ENCODE data around the gene HCAR1. TPM values are rescaled to one million over a fixed set of nuclear protein-coding genes. Genes with fewer than 3 reads are reported as not detected.
"Not testable (repeated sequence)": the region's sequence is repeated elsewhere in the genome, so short reads cannot be mapped to it uniquely, and the experiment has no call there.

HCAR1 gene
- total RNA-seq, 1 donor from 2014 or later: 0.52 TPM

- no peaks in the 10 kb centered on the region for H3K36me3 ChIP-seq (ENCODE audit: control insufficient read depth in 3 of 3, insufficient read depth in 3 of 3, low read length in 3 of 3)
- H3K9me3 ChIP-seq (ENCODE audit: control insufficient read depth in 3 of 3, low read length in 3 of 3): no peaks in the 10 kb centered on the region
- no peak overlapping the region for H3K4me3 ChIP-seq (ENCODE audit: low read length in 3 of 3)
- no peak overlapping the region for H3K27ac ChIP-seq (ENCODE audit: low read depth, low read length)
- H3K4me1 ChIP-seq (ENCODE audit: control insufficient read depth in 3 of 3, insufficient read depth in 3 of 3, low read length in 3 of 3): no peaks in the 10 kb centered on the region
- H3K27me3 ChIP-seq (ENCODE audit: control insufficient read depth in 3 of 3, insufficient read depth in 3 of 3, low read length in 3 of 3): peaks cover 0 to 3% (median 0%) of the 10 kb centered on the region in 3 donors
- H3K9ac ChIP-seq (ENCODE audit: low read depth in 1 of 3, low read length in 3 of 3): no peak overlapping the region
These were observed 8.3 kb downstream of the HCAR1 start for GRCh38 chr12:122722387-122722786.

DNA sequence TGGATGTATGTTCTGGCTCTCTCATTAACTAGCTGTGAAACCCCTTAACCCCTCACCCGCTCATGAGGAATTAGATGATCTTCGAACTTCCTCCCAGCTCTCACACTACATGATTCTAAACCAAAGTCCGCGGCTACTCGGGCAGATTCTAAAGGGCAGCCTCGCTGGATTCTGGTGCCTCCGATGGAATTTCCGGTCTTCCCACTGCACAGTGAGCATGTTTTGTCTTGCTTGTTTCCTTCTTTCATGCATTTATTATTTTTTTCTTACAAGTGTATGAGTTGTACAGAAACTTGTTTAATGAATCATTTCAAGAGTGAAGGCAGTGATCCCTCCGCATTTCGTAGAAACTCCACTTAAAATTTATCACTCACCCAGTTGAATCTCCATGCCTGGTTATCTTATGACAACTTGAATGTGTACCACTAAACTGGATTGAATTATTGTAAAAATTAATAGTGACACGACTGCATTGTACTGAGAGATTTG is 9.5 kb downstream of the HCAR1 start:
- no peak overlapping the region for H3K27ac ChIP-seq (ENCODE audit: low read depth, low read length)
- no peaks in the 10 kb centered on the region for H3K36me3 ChIP-seq (ENCODE audit: control insufficient read depth in 3 of 3, insufficient read depth in 3 of 3, low read length in 3 of 3)
- no peaks in the 10 kb centered on the region for H3K9me3 ChIP-seq (ENCODE audit: control insufficient read depth in 3 of 3, low read length in 3 of 3)
- no peak overlapping the region for H3K9ac ChIP-seq (ENCODE audit: low read depth in 1 of 3, low read length in 3 of 3)
- H3K4me3 ChIP-seq (ENCODE audit: low read length in 3 of 3): no peak overlapping the region
- no peaks in the 10 kb centered on the region for H3K4me1 ChIP-seq (ENCODE audit: control insufficient read depth in 3 of 3, insufficient read depth in 3 of 3, low read length in 3 of 3)
- peaks cover 0 to 3% (median 3%) of the 10 kb centered on the region in 3 donors for H3K27me3 ChIP-seq (ENCODE audit: control insufficient read depth in 3 of 3, insufficient read depth in 3 of 3, low read length in 3 of 3)

DNA sequence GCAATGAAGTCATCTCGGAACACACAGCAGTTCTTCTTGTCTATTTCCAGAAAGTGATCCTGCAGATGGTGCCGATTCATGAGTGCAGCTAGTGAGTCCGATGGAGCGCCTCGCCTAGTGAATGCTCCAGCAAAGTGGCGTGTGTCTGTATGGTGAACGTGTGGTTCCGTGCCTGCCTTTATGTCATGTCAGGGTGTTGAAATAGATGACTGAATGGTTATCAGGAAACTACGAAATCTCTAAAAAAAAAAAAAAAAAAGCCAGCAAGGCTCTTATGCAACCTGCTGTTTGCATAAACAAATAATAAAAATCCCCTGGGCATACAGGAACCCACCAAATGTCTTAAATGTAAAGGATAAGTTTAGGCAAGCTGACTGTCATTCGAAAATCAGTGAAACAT is 14.0 kb downstream of the HCAR1 start, which contains the start of gene HCAR3:
HCAR3 (minus strand) TSS at position 154 of the 400 bp plus-strand sequence; CDS start at position 80, 74 bp downstream.
- H3K9ac ChIP-seq (ENCODE audit: low read depth in 1 of 3, low read length in 3 of 3); H3K27ac ChIP-seq (ENCODE audit: low read depth, low read length); H3K4me3 ChIP-seq (ENCODE audit: low read length in 3 of 3): not testable (repeated sequence)

DNA sequence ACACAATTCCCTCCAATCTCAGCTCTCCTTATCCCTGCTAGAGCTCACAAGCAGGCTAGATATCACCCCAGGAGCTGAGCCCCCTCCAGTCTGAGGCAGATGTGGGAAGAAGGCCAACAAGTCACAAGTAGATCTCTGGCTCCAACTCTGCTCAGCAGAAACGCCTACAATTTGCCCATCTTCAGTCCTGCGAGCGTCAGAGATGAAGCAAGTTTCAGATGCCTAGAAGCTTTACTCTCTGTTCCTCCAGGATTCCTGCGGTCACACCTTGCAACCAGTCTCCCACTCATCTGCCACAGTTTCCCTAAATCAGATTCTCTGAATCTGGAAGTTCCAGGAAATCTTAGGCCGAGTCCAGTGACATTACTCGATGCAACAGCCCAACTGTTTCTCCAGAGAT is 15.4 kb downstream of the HCAR1 start:
- not testable (repeated sequence) for H3K9me3 ChIP-seq (ENCODE audit: control insufficient read depth in 3 of 3, low read length in 3 of 3); H3K4me1 ChIP-seq (ENCODE audit: control insufficient read depth in 3 of 3, insufficient read depth in 3 of 3, low read length in 3 of 3); H3K9ac ChIP-seq (ENCODE audit: low read depth in 1 of 3, low read length in 3 of 3); H3K27me3 ChIP-seq (ENCODE audit: control insufficient read depth in 3 of 3, insufficient read depth in 3 of 3, low read length in 3 of 3); H3K27ac ChIP-seq (ENCODE audit: low read depth, low read length); H3K36me3 ChIP-seq (ENCODE audit: control insufficient read depth in 3 of 3, insufficient read depth in 3 of 3, low read length in 3 of 3); H3K4me3 ChIP-seq (ENCODE audit: low read length in 3 of 3)

More for the DNA sequence above, 14.0 kb downstream of the HCAR1 start, which contains the start of gene HCAR3:
- not testable (repeated sequence) for H3K9me3 ChIP-seq (ENCODE audit: control insufficient read depth in 3 of 3, low read length in 3 of 3); H3K4me1 ChIP-seq (ENCODE audit: control insufficient read depth in 3 of 3, insufficient read depth in 3 of 3, low read length in 3 of 3); H3K36me3 ChIP-seq (ENCODE audit: control insufficient read depth in 3 of 3, insufficient read depth in 3 of 3, low read length in 3 of 3); H3K27me3 ChIP-seq (ENCODE audit: control insufficient read depth in 3 of 3, insufficient read depth in 3 of 3, low read length in 3 of 3)

- H3K9me3 ChIP-seq (ENCODE audit: control insufficient read depth in 3 of 3, low read length in 3 of 3); H3K4me1 ChIP-seq (ENCODE audit: control insufficient read depth in 3 of 3, insufficient read depth in 3 of 3, low read length in 3 of 3); H3K27me3 ChIP-seq (ENCODE audit: control insufficient read depth in 3 of 3, insufficient read depth in 3 of 3, low read length in 3 of 3); H3K27ac ChIP-seq (ENCODE audit: low read depth, low read length); H3K9ac ChIP-seq (ENCODE audit: low read depth in 1 of 3, low read length in 3 of 3); H3K36me3 ChIP-seq (ENCODE audit: control insufficient read depth in 3 of 3, insufficient read depth in 3 of 3, low read length in 3 of 3); H3K4me3 ChIP-seq (ENCODE audit: low read length in 3 of 3): not testable (repeated sequence)
These were observed 17.0 kb downstream of the HCAR1 start for GRCh38 chr12:122713491-122714188.

DNA sequence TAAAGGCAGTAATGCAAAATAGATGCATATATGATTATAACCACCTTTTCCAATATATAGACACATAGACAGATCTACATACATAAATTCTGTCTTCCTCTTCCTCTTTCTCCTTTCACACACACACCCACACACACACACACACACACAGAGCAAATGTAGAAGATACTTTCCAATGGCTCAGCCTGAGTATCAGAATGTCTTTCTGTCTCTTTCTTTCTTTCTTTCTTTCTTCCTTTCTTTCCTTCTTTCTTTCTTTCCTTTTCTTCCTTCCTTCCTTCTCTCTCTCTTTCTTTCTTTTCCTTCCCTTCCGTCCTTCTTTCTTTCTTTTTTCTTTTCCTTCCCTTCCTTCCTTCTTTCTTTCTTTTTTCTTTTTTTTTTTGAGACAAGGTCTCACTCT is 19.4 kb downstream of the HCAR1 start:
- not testable (repeated sequence) for H3K27me3 ChIP-seq (ENCODE audit: control insufficient read depth in 3 of 3, insufficient read depth in 3 of 3, low read length in 3 of 3); H3K27ac ChIP-seq (ENCODE audit: low read depth, low read length); H3K36me3 ChIP-seq (ENCODE audit: control insufficient read depth in 3 of 3, insufficient read depth in 3 of 3, low read length in 3 of 3); H3K4me1 ChIP-seq (ENCODE audit: control insufficient read depth in 3 of 3, insufficient read depth in 3 of 3, low read length in 3 of 3); H3K9ac ChIP-seq (ENCODE audit: low read depth in 1 of 3, low read length in 3 of 3); H3K9me3 ChIP-seq (ENCODE audit: control insufficient read depth in 3 of 3, low read length in 3 of 3); H3K4me3 ChIP-seq (ENCODE audit: low read length in 3 of 3)

GRCh38 chr12:122710341-122710740 is 20.3 kb downstream of the HCAR1 start:
- not testable (repeated sequence) for H3K4me3 ChIP-seq (ENCODE audit: low read length in 3 of 3); H3K27ac ChIP-seq (ENCODE audit: low read depth, low read length); H3K27me3 ChIP-seq (ENCODE audit: control insufficient read depth in 3 of 3, insufficient read depth in 3 of 3, low read length in 3 of 3); H3K9ac ChIP-seq (ENCODE audit: low read depth in 1 of 3, low read length in 3 of 3); H3K4me1 ChIP-seq (ENCODE audit: control insufficient read depth in 3 of 3, insufficient read depth in 3 of 3, low read length in 3 of 3); H3K9me3 ChIP-seq (ENCODE audit: control insufficient read depth in 3 of 3, low read length in 3 of 3); H3K36me3 ChIP-seq (ENCODE audit: control insufficient read depth in 3 of 3, insufficient read depth in 3 of 3, low read length in 3 of 3)

DNA sequence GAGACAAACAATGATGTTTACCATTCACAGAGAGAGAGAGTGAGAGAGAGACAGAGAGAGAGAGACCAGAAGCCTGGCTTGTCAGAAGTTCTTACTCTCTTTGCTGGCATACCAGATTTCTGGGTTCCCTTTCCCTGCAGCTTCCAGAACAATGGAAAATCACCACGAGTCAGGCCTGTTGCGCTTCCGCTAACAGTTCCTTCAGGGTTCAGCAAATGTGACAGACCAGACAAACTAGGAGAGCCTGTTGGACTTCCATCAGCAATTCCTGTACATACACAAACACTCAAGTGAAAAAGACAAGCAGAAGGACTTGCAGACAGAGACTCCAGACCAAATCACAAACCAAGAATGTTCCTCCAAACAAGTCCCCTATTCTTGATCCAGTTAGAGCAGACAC is 21.4 kb downstream of the HCAR1 start:
- not testable (repeated sequence) for H3K4me1 ChIP-seq (ENCODE audit: control insufficient read depth in 3 of 3, insufficient read depth in 3 of 3, low read length in 3 of 3); H3K27me3 ChIP-seq (ENCODE audit: control insufficient read depth in 3 of 3, insufficient read depth in 3 of 3, low read length in 3 of 3); H3K9ac ChIP-seq (ENCODE audit: low read depth in 1 of 3, low read length in 3 of 3); H3K9me3 ChIP-seq (ENCODE audit: control insufficient read depth in 3 of 3, low read length in 3 of 3); H3K27ac ChIP-seq (ENCODE audit: low read depth, low read length); H3K4me3 ChIP-seq (ENCODE audit: low read length in 3 of 3); H3K36me3 ChIP-seq (ENCODE audit: control insufficient read depth in 3 of 3, insufficient read depth in 3 of 3, low read length in 3 of 3)

DNA sequence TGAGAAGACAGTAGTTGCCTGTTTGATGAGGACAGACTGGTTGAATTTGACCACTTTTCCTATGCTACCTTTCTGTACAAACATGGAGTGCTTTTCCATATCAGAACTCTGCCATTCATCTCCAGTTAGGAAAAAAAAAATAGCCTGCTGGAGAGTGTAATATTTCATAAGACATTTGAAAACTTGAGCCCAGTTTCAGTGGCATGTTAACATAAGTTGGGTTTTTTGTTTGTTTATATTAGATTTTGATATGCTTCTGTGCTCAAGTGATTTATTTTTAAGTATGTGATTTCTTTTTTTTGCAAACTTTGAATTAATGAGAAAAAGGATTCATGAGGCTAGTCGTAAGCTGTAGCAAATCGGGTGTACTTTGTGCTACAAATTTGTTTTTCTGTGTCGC is 26.8 kb downstream of the HCAR1 start:
- not testable (repeated sequence) for H3K36me3 ChIP-seq (ENCODE audit: control insufficient read depth in 3 of 3, insufficient read depth in 3 of 3, low read length in 3 of 3); H3K4me1 ChIP-seq (ENCODE audit: control insufficient read depth in 3 of 3, insufficient read depth in 3 of 3, low read length in 3 of 3); H3K27ac ChIP-seq (ENCODE audit: low read depth, low read length); H3K27me3 ChIP-seq (ENCODE audit: control insufficient read depth in 3 of 3, insufficient read depth in 3 of 3, low read length in 3 of 3); H3K9me3 ChIP-seq (ENCODE audit: control insufficient read depth in 3 of 3, low read length in 3 of 3); H3K4me3 ChIP-seq (ENCODE audit: low read length in 3 of 3); H3K9ac ChIP-seq (ENCODE audit: low read depth in 1 of 3, low read length in 3 of 3)

GRCh38 chr12:122702890-122703611 is 27.6 kb downstream of the HCAR1 start, which contains the start of gene HCAR2:
Gene HCAR2 (minus strand): TSS chr12:122703357. CDS start chr12:122703283, 74 bp downstream.
- not testable (repeated sequence) for H3K36me3 ChIP-seq (ENCODE audit: control insufficient read depth in 3 of 3, insufficient read depth in 3 of 3, low read length in 3 of 3); H3K27ac ChIP-seq (ENCODE audit: low read depth, low read length); H3K27me3 ChIP-seq (ENCODE audit: control insufficient read depth in 3 of 3, insufficient read depth in 3 of 3, low read length in 3 of 3); H3K4me3 ChIP-seq (ENCODE audit: low read length in 3 of 3); H3K9me3 ChIP-seq (ENCODE audit: control insufficient read depth in 3 of 3, low read length in 3 of 3); H3K9ac ChIP-seq (ENCODE audit: low read depth in 1 of 3, low read length in 3 of 3); H3K4me1 ChIP-seq (ENCODE audit: control insufficient read depth in 3 of 3, insufficient read depth in 3 of 3, low read length in 3 of 3)

Data from skeletal muscle tissue (tissue), 4 donors.